Measurements from ENCODE around the gene NEUROG2. TPM values are rescaled to one million over a fixed set of nuclear protein-coding genes. Genes with fewer than 3 reads are reported as not detected.

The NEUROG2 gene
- total RNA-seq, 3 donors from 2014 or later (not counting 1 experiment from before 2014, with no cell fraction given): not detected

- TF ChIP-seq CTCF (IDR thresholded peaks at IDR 0.05): no peak
- no peak for DNase-seq
- peaks cover 10% of the 10 kb centered on the region for H3K9me3 ChIP-seq (ENCODE audit: control insufficient read depth, insufficient read depth, low read length)
- H3K27me3 Mint-ChIP-seq (ENCODE audit: low read depth in 2 of 2): peaks cover 87% of the 10 kb centered on the region in 2 donors
- H3K27ac ChIP-seq (ENCODE audit: low read length): no peak overlapping the region
- H3K36me3 Mint-ChIP-seq: peaks cover 15% of the 10 kb centered on the region
- WGBS (ENCODE audit: insufficient coverage): 2% methylated on average over 55 of the region's 55 CpGs
- H3K9me3 Mint-ChIP-seq: no peaks in the 10 kb centered on the region
- H3K4me3 Mint-ChIP-seq: peak overlapping the region; percentile 69
- H3K4me3 ChIP-seq (ENCODE audit: low read length): no peak overlapping the region
- peaks cover 31 to 49% of the 10 kb centered on the region in 2 donors for H3K4me1 Mint-ChIP-seq
- intact Hi-C loops (cut with micrococcal nuclease): no loop called here
- peaks cover 82% of the 10 kb centered on the region for H3K27me3 ChIP-seq (ENCODE audit: control insufficient read depth, insufficient read depth, low read length)
- H3K4me1 ChIP-seq (ENCODE audit: control insufficient read depth, insufficient read depth, low read length): peaks cover 46% of the 10 kb centered on the region
- H3K27ac Mint-ChIP-seq: no peak overlapping the region
- ATAC-seq: no peak
- no peaks in the 10 kb centered on the region for H3K36me3 ChIP-seq (ENCODE audit: control insufficient read depth, insufficient read depth, low read length)
These were observed 589 bp upstream of the NEUROG2 start for GRCh38 chr4:112516471-112517066.

- peak overlapping the region; percentile 88 for H3K4me3 Mint-ChIP-seq
These were observed 548 bp downstream of the NEUROG2 start for GRCh38 chr4:112515198-112516065.

GRCh38 chr4:112514647-112515197 lies 1.3 kb downstream of the NEUROG2 start:
- Mint-ChIP-seq H3K27me3 (ENCODE audit: low read depth in 2 of 2) (peaks cover 78 to 80% of the 10 kb centered on the region in 2 donors), H3K9me3 (no peaks in the 10 kb centered on the region), H3K27ac (no peak overlapping the region), H3K36me3 (peaks cover 10% of the 10 kb centered on the region), H3K4me1 (peaks cover 38 to 47% of the 10 kb centered on the region in 2 donors), H3K4me3 (peak overlapping the region; percentile 48)
- Histone ChIP-seq H3K4me1 (ENCODE audit: control insufficient read depth, insufficient read depth, low read length) (peaks cover 51% of the 10 kb centered on the region), H3K4me3 (ENCODE audit: low read length) (no peak overlapping the region), H3K27ac (ENCODE audit: low read length) (no peak overlapping the region), H3K9me3 (ENCODE audit: control insufficient read depth, insufficient read depth, low read length) (peaks cover 5% of the 10 kb centered on the region), H3K36me3 (ENCODE audit: control insufficient read depth, insufficient read depth, low read length) (no peaks in the 10 kb centered on the region), H3K27me3 (ENCODE audit: control insufficient read depth, insufficient read depth, low read length) (peaks cover 80% of the 10 kb centered on the region)
- intact Hi-C loops (cut with micrococcal nuclease): no loop called here
- peak in 1 of 3 donors; percentile 12 for ATAC-seq
- peak in 1 of 2 donors; percentile 36 for DNase-seq
- TF ChIP-seq CTCF (IDR thresholded peaks at IDR 0.05): no peak
- WGBS (ENCODE audit: insufficient coverage): 3% methylated on average over 52 of the region's 52 CpGs

More at GRCh38 chr4:112515198-112516065, 548 bp downstream of the NEUROG2 start:
- Histone ChIP-seq H3K4me1 (ENCODE audit: control insufficient read depth, insufficient read depth, low read length) (peaks cover 47% of the 10 kb centered on the region), H3K27me3 (ENCODE audit: control insufficient read depth, insufficient read depth, low read length) (peaks cover 82% of the 10 kb centered on the region), H3K4me3 (ENCODE audit: low read length) (peak overlapping the region; percentile 40), H3K9me3 (ENCODE audit: control insufficient read depth, insufficient read depth, low read length) (peaks cover 12% of the 10 kb centered on the region), H3K27ac (ENCODE audit: low read length) (no peak overlapping the region), H3K36me3 (ENCODE audit: control insufficient read depth, insufficient read depth, low read length) (no peaks in the 10 kb centered on the region)
- Mint-ChIP-seq H3K36me3 (peaks cover 15% of the 10 kb centered on the region), H3K27ac (no peak overlapping the region), H3K9me3 (no peaks in the 10 kb centered on the region), H3K4me1 (peaks cover 36 to 49% of the 10 kb centered on the region in 2 donors), H3K27me3 (ENCODE audit: low read depth in 2 of 2) (peaks cover 82 to 84% of the 10 kb centered on the region in 2 donors)
- under 1% methylated on average over 87 of the region's 96 CpGs for WGBS (ENCODE audit: insufficient coverage)
- ATAC-seq (peak; percentile 32 to 71 (median 57)), DNase-seq (peak in 1 of 2 donors; percentile 70)
- intact Hi-C loops (cut with micrococcal nuclease): no loop called here
- no peak for TF ChIP-seq CTCF (IDR thresholded peaks at IDR 0.05)
